ENCODE results near the gene SNTG2.

The SNTG2 gene

DNA sequence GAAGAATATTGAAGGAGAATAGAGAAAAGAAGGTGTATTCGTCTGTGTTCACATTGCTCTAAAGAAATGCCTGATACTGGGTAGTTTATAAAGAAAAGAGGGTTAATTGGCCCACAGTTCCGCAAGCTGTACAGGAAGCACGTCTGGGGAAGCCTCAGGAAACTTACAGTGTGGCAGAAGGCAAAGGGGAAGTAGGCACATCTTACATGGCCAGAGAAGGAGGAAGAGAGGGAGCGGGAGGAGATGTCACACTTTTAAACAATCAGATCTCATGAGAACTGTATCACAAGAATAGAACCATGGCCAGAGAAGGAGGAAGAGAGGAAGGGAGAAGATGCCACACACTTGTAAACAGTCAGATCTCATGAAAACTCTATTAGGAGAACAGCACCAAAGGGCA, 303.0 kb downstream of the SNTG2 start:
- no peaks in the 10 kb centered on the region for H3K4me1 ChIP-seq (ENCODE audit: control insufficient read depth, insufficient read depth, low read length)
- H3K27me3 ChIP-seq (ENCODE audit: control insufficient read depth, insufficient read depth, low read length): no peaks in the 10 kb centered on the region

DNA sequence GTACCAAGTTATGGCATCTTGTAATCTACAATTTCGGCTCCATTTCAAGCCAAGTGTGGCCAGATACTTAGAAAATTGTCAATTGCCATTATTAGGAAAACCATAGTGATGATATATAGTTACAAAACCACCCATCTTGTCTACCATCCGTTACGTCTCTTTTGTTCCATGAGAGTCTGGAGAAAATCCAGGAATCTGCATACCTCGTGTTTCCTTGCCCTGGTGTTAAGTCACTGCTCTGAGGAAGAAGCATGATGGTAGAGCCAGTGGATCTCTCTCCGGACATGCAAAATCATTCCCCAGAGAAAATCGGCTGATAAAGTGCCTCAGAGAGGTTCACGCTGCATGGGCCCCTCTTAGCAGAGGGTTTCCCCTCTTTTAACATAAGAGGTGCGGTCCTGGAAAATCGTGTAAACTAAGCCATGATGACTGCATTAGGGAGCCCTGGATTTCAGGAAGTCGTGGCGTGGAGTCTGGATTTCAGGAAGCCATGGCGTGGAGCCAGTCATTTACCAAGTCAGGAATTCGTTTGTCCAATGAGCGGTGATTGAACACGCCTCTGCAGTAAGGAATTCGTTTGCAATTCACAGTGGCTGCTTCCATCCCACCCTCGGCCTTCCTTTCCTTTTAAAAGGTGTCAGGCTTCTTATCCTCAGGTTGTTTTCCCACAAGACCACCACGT, 304.2 kb downstream of the SNTG2 start:
- H3K36me3 ChIP-seq (ENCODE audit: control insufficient read depth, insufficient read depth, low read length): no peaks in the 10 kb centered on the region
- H3K9me3 ChIP-seq (ENCODE audit: control insufficient read depth, low read length): no peaks in the 10 kb centered on the region
- H3K9ac ChIP-seq (ENCODE audit: low read length): no peak overlapping the region
- H3K4me1 ChIP-seq (ENCODE audit: control insufficient read depth, insufficient read depth, low read length): no peaks in the 10 kb centered on the region
- H3K27me3 ChIP-seq (ENCODE audit: control insufficient read depth, insufficient read depth, low read length): no peaks in the 10 kb centered on the region
- no peak overlapping the region for H3K4me3 ChIP-seq (ENCODE audit: low read length)

More for the DNA sequence above, 303.0 kb downstream of the SNTG2 start:
- H3K9ac ChIP-seq (ENCODE audit: low read length): no peak overlapping the region
- H3K9me3 ChIP-seq (ENCODE audit: control insufficient read depth, low read length): no peaks in the 10 kb centered on the region
- no peak overlapping the region for H3K4me3 ChIP-seq (ENCODE audit: low read length)
- H3K36me3 ChIP-seq (ENCODE audit: control insufficient read depth, insufficient read depth, low read length): no peaks in the 10 kb centered on the region

DNA sequence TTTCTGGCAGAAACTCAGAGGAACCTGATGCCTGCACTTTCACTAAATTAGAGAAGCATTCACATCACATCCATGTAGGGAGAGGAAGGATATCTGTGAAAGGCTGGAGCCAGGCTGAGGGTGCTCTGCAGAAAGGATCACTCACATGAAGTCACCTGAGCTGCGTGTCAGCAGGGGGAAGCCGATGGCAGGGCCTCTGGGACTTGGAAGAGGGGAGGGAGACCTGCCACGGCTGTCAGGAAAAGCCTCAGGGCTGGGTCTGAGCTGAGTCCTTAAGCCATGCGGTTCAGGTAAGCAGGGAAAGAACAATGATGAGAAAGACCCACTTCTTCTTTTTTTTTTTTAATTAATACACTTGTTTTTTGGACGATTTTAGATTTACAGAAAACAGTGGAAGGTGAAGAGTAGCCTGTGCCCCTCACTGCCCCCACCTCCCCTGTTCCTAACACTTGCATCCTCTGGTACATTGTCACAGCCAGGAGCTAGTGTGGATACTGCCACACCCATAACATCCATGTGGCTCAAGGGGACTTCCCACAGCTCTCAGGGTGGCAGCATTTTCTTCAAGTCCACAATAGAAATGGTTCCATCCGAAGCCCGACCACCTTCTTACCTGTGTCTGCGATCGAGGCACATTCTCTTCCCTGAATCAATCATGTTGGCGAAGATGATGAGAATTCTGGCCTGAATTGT, 306.1 kb downstream of the SNTG2 start:
- no peaks in the 10 kb centered on the region for H3K9me3 ChIP-seq (ENCODE audit: control insufficient read depth, low read length)
- no peaks in the 10 kb centered on the region for H3K36me3 ChIP-seq (ENCODE audit: control insufficient read depth, insufficient read depth, low read length)
- no peaks in the 10 kb centered on the region for H3K27me3 ChIP-seq (ENCODE audit: control insufficient read depth, insufficient read depth, low read length)
- no peak overlapping the region for H3K9ac ChIP-seq (ENCODE audit: low read length)
- H3K4me3 ChIP-seq (ENCODE audit: low read length): no peak overlapping the region
- no peaks in the 10 kb centered on the region for H3K4me1 ChIP-seq (ENCODE audit: control insufficient read depth, insufficient read depth, low read length)

DNA sequence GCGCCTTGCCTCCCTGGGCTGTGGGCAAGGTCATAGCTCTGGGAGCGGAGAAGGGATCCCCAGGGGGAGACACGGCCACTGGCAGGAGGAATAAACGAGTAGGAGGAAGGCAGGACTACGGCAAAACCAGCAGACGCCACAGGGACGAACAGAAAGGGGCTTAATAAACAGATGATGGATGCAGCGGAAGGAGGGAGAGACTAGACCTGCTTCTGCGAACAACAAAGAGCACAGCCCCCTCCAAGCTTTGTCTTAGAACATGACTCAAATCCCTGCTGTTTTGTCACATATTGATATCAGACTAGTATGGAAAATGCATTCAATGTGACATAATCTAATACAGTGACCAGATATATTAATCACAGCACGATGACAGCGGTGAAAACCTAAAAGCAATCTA, 306.7 kb downstream of the SNTG2 start:
- no peaks in the 10 kb centered on the region for H3K9me3 ChIP-seq (ENCODE audit: control insufficient read depth, low read length)
- no peak overlapping the region for H3K9ac ChIP-seq (ENCODE audit: low read length)
- no peaks in the 10 kb centered on the region for H3K27me3 ChIP-seq (ENCODE audit: control insufficient read depth, insufficient read depth, low read length)
- H3K4me3 ChIP-seq (ENCODE audit: low read length): no peak overlapping the region
- no peaks in the 10 kb centered on the region for H3K36me3 ChIP-seq (ENCODE audit: control insufficient read depth, insufficient read depth, low read length)
- no peaks in the 10 kb centered on the region for H3K4me1 ChIP-seq (ENCODE audit: control insufficient read depth, insufficient read depth, low read length)

DNA sequence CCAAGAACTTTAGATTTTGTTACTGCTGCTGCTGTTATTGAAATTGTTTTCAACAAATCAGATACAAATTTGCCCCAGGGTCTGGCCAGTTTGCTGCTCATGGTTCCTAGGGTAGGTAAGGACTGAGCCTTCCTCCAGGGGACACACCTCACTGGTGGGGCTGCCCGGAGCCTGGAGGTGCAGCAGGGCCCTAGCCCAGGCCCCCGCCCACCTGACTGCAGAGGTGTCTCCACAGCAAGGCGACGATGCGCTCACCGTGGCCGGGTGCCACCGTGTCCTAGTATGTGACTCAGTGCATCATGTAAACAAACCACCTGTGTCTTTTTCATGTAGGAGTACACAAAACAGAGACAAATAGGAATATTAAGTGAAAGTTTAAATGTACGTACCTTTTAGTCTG, 309.1 kb downstream of the SNTG2 start:
- Histone ChIP-seq H3K4me1 (ENCODE audit: control insufficient read depth, insufficient read depth, low read length) (no peaks in the 10 kb centered on the region), H3K36me3 (ENCODE audit: control insufficient read depth, insufficient read depth, low read length) (no peaks in the 10 kb centered on the region), H3K9me3 (ENCODE audit: control insufficient read depth, low read length) (no peaks in the 10 kb centered on the region), H3K9ac (ENCODE audit: low read length) (no peak overlapping the region), H3K27me3 (ENCODE audit: control insufficient read depth, insufficient read depth, low read length) (no peaks in the 10 kb centered on the region), H3K4me3 (ENCODE audit: low read length) (no peak overlapping the region)

DNA sequence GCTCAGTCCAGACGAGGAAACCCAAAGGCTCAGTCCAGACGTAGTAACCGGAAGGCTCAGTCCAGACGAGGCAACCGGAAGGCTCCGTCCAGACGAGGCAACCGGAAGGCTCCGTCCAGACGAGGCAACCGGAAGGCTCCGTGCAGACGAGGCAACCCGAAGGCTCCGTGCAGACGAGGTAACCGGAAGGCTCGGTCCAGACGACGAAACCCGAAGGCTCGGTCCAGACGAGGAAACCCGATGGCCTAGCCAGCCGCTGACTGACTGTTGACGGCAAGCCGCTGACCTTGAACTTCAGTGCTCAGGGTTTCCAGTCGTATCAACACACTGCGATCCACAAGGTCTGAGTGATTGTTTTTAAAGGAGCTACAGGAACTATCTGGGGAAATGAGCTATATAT, 312.0 kb downstream of the SNTG2 start:
- Histone ChIP-seq H3K9me3 (ENCODE audit: control insufficient read depth, low read length) (no peaks in the 10 kb centered on the region), H3K4me1 (ENCODE audit: control insufficient read depth, insufficient read depth, low read length) (no peaks in the 10 kb centered on the region)

DNA sequence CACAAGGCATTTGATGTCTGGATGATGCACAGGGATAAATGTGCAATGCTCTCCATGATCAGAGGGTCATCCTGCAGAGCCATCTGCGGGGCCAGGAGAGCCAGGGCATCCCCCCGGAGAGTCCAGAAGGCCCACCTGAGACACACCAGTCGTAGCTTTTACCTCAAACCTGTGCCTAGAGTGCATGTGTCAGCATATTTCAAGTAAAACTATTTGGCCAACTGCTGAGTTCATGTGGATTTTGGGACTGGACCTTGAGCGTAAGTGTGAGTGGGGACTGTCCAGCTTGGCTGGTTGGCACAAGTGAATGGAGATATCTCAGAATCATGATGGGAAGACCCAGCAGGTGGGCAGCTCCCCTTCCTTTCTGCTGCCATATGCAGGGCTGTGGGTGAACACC, 314.8 kb downstream of the SNTG2 start:
- Histone ChIP-seq H3K9ac (ENCODE audit: low read length) (no peak overlapping the region), H3K4me3 (ENCODE audit: low read length) (no peak overlapping the region), H3K4me1 (ENCODE audit: control insufficient read depth, insufficient read depth, low read length) (no peaks in the 10 kb centered on the region), H3K36me3 (ENCODE audit: control insufficient read depth, insufficient read depth, low read length) (no peaks in the 10 kb centered on the region), H3K9me3 (ENCODE audit: control insufficient read depth, low read length) (no peaks in the 10 kb centered on the region), H3K27me3 (ENCODE audit: control insufficient read depth, insufficient read depth, low read length) (no peaks in the 10 kb centered on the region)

More for the DNA sequence above, 312.0 kb downstream of the SNTG2 start:
- Histone ChIP-seq H3K36me3 (ENCODE audit: control insufficient read depth, insufficient read depth, low read length) (no peaks in the 10 kb centered on the region), H3K4me3 (ENCODE audit: low read length) (no peak overlapping the region), H3K27me3 (ENCODE audit: control insufficient read depth, insufficient read depth, low read length) (no peaks in the 10 kb centered on the region), H3K9ac (ENCODE audit: low read length) (no peak overlapping the region)

DNA sequence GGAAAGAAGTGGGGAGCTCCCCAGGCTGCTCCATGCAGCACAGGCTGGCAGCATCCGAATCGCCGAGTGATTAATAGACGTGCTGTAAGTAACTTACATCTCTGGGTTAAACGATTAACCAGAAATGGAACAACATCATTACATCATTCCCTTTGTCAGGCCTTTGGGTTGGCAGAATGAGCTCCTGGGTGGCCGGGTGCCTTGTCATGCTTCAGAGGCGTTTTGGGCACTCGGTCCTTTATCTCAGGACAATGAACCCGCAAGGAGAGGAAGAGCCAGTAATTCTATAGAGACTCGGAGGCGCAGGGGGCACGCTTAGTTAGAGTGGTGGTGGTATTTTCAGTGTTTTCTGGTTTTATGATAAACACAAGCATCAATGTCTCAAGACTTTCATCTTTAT, 315.7 kb downstream of the SNTG2 start:
- Histone ChIP-seq H3K9me3 (ENCODE audit: control insufficient read depth, low read length) (no peaks in the 10 kb centered on the region), H3K4me1 (ENCODE audit: control insufficient read depth, insufficient read depth, low read length) (no peaks in the 10 kb centered on the region), H3K36me3 (ENCODE audit: control insufficient read depth, insufficient read depth, low read length) (no peaks in the 10 kb centered on the region), H3K9ac (ENCODE audit: low read length) (no peak overlapping the region), H3K27me3 (ENCODE audit: control insufficient read depth, insufficient read depth, low read length) (no peaks in the 10 kb centered on the region), H3K4me3 (ENCODE audit: low read length) (no peak overlapping the region)

DNA sequence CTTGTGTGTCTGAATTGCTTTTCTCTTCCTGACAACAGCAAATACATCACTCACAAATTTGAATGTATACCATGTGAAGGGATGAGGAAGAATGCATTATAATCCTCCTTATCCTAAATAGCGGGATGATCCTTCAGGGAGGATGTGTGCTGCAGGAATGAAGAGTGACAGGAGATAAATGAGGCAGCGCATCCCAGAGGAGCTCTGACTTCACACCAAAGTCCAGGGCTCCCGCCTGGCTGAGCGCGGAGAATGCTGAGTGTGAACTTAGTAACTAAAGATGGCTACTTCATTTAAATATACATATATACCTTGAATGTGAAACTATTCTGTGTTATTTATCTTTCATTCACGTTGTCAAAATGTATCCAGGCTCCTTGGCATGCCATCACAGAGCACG, 317.4 kb downstream of the SNTG2 start:
- Histone ChIP-seq H3K4me1 (ENCODE audit: control insufficient read depth, insufficient read depth, low read length) (no peaks in the 10 kb centered on the region), H3K36me3 (ENCODE audit: control insufficient read depth, insufficient read depth, low read length) (no peaks in the 10 kb centered on the region), H3K9me3 (ENCODE audit: control insufficient read depth, low read length) (no peaks in the 10 kb centered on the region), H3K27me3 (ENCODE audit: control insufficient read depth, insufficient read depth, low read length) (no peaks in the 10 kb centered on the region), H3K9ac (ENCODE audit: low read length) (no peak overlapping the region), H3K4me3 (ENCODE audit: low read length) (no peak overlapping the region)

DNA sequence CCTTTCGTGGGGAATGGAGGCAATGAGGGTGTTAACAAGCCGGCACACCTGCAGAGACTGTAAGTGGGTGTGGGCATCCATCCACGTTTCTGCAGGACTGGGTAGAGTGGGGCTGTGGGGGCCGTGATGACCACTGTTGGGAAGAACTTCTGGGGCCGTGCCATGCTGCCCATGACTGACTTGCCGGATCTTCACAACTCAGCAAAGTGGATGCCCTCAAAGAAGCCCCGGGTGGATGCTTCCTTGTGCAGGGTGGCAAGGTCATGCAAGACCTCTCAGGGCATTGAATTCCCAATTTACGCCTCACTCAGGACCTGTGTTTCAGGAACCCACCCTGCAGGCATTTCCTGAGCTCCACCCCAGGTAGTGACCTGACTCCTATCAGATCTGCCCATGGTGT, 319.2 kb downstream of the SNTG2 start:
- Histone ChIP-seq H3K9me3 (ENCODE audit: control insufficient read depth, low read length) (no peaks in the 10 kb centered on the region), H3K4me1 (ENCODE audit: control insufficient read depth, insufficient read depth, low read length) (no peaks in the 10 kb centered on the region), H3K27me3 (ENCODE audit: control insufficient read depth, insufficient read depth, low read length) (no peaks in the 10 kb centered on the region), H3K4me3 (ENCODE audit: low read length) (no peak overlapping the region), H3K9ac (ENCODE audit: low read length) (no peak overlapping the region), H3K36me3 (ENCODE audit: control insufficient read depth, insufficient read depth, low read length) (no peaks in the 10 kb centered on the region)

DNA sequence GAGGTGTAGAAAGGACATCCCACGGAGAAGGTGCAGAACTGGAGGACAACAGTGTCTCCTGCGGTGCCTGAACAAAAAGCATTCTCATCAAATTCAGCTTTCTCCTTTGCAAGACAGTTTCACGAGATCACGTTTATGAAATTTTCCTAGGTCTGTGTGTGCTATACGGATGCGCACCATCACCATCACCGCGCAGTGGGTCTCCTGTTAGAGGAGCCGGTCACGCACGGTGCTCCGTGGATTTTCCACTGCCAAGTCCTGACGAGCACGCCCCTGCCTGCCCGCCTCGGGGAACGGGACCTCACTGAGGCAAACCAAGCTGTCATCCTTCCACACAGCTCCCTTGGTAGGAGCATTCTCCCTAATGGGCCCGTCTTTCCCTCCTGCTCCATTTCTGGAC, 322.2 kb downstream of the SNTG2 start:
- H3K9me3 ChIP-seq (ENCODE audit: control insufficient read depth, low read length): no peaks in the 10 kb centered on the region
- H3K9ac ChIP-seq (ENCODE audit: low read length): no peak overlapping the region
- no peaks in the 10 kb centered on the region for H3K36me3 ChIP-seq (ENCODE audit: control insufficient read depth, insufficient read depth, low read length)
- no peak overlapping the region for H3K4me3 ChIP-seq (ENCODE audit: low read length)
- H3K27me3 ChIP-seq (ENCODE audit: control insufficient read depth, insufficient read depth, low read length): no peaks in the 10 kb centered on the region
- no peaks in the 10 kb centered on the region for H3K4me1 ChIP-seq (ENCODE audit: control insufficient read depth, insufficient read depth, low read length)

DNA sequence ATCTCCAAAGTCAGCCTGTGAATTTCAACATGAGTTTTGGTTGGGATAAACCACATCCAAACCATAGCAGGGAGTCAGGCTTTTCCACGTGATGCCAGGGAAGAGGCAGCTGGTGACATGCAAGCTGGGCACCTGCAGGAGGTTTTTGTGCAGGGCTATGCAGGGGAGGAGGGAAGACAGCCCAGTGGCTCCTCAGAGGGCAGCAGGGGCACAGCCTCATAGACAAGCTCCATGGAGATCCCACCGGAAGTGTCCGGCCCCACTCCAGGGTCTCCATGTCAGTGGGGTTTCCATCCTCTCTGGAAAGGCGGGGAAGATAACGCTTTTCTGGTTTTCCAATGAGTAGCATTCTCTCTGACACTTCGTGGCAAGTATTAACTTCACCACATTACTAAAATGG, 327.0 kb downstream of the SNTG2 start:
- H3K36me3 ChIP-seq (ENCODE audit: control insufficient read depth, insufficient read depth, low read length): no peaks in the 10 kb centered on the region
- H3K9me3 ChIP-seq (ENCODE audit: control insufficient read depth, low read length): no peaks in the 10 kb centered on the region
- H3K4me1 ChIP-seq (ENCODE audit: control insufficient read depth, insufficient read depth, low read length): no peaks in the 10 kb centered on the region
- H3K27me3 ChIP-seq (ENCODE audit: control insufficient read depth, insufficient read depth, low read length): no peaks in the 10 kb centered on the region
- H3K9ac ChIP-seq (ENCODE audit: low read length): no peak overlapping the region
- H3K4me3 ChIP-seq (ENCODE audit: low read length): no peak overlapping the region

Data from mucosa of stomach (tissue), 1 donor.